DOHH2 (cell line): Measurements from ENCODE around the gene GRK6.

ENCODE experiments used
- H3F3A ChIP-seq: fragments of 200-600 bp; sonication (generic), shearing (Covaris generic); 2 replicates; pipeline ENCODE4 v1.6.0; 2016; ENCODE audit warnings: antibody characterized with exemption, mild to moderate bottlenecking; ENCODE audit not compliant: control insufficient read depth, insufficient read depth
- H3K27ac ChIP-seq: fragments of 200-600 bp; sonication (generic); 2 replicates; pipeline ENCODE4 v1.5.1; 2014; ENCODE audit warnings: low read depth, mild to moderate bottlenecking, low read length, moderate library complexity
- H3K27me3 ChIP-seq: fragments of 200-600 bp; sonication (generic); 2 replicates; pipeline ENCODE4 v1.6.1; 2014; ENCODE audit warnings: mild to moderate bottlenecking, low read length, mixed read lengths; ENCODE audit not compliant: control insufficient read depth
- H3K36me3 ChIP-seq: fragments of 200-600 bp; sonication (generic); 2 replicates; pipeline ENCODE4 v1.6.1; 2014; ENCODE audit warnings: mild to moderate bottlenecking, low read length, moderate library complexity, mixed read lengths; ENCODE audit not compliant: control insufficient read depth
- H3K4me1 ChIP-seq: fragments of 200-600 bp; sonication (generic); 2 replicates; pipeline ENCODE4 v1.6.1; 2014; ENCODE audit warnings: mild to moderate bottlenecking, low read length, mixed read lengths; ENCODE audit not compliant: control insufficient read depth
- H3K4me2 ChIP-seq: fragments of 200-600 bp; sonication (generic); 2 replicates; pipeline ENCODE4 v1.6.0; 2014; ENCODE audit warnings: mild to moderate bottlenecking, low read length, moderate library complexity
- H3K4me3 ChIP-seq: fragments of 200-600 bp; sonication (generic); 2 replicates; pipeline ENCODE4 v1.5.1; 2014; ENCODE audit warnings: mild to moderate bottlenecking, low read length, mixed read lengths
- H3K79me2 ChIP-seq: fragments of 200-600 bp; sonication (generic); 2 replicates; pipeline ENCODE4 v1.6.1; 2014; ENCODE audit warnings: mild to moderate bottlenecking, low read length, mixed read lengths; ENCODE audit not compliant: control insufficient read depth
- H3K9me2 ChIP-seq: fragments of 200-600 bp; sonication (generic); replicated peaks from 2 replicates; pipeline ENCODE4 v1.6.1; 2014; ENCODE audit warnings: mild to moderate bottlenecking, low read length, mixed read lengths; ENCODE audit not compliant: control insufficient read depth
- H3K9me3 ChIP-seq: fragments of 200-600 bp; sonication (generic); 2 replicates; pipeline ENCODE4 v1.6.1; 2014; ENCODE audit warnings: antibody characterized with exemption, low read length, mixed read lengths; ENCODE audit not compliant: control insufficient read depth, insufficient read depth
- H4K20me1 ChIP-seq: fragments of 200-600 bp; sonication (generic); 2 replicates; pipeline ENCODE4 v1.6.0; 2014; ENCODE audit warnings: low read depth, mild to moderate bottlenecking, antibody characterized with exemption, low read length, moderate library complexity; ENCODE audit not compliant: control insufficient read depth, insufficient read depth
- CTCF ChIP-seq: fragments of 200-600 bp; sonication (generic); IDR thresholded peaks from one replicate; pipeline ENCODE4 v1.5.1; 2014; ENCODE audit warnings: antibody characterized with exemption, mild to moderate bottlenecking, low read depth, low read length; ENCODE audit not compliant: poor library complexity, severe bottlenecking
- EZH2phosphoT487 ChIP-seq: fragments of 200-600 bp; sonication (generic); IDR thresholded peaks from 2 replicates; pipeline ENCODE4 v1.6.1; 2017; ENCODE audit warnings: borderline replicate concordance, mild to moderate bottlenecking, antibody characterized with exemption, low read length, moderate library complexity, mixed read lengths

GRK6 gene

GRCh38 chr5:177482359-177482795 lies 55.9 kb downstream of the GRK6 start:
- peaks cover 27% of the 10 kb centered on the region for H3K4me1 ChIP-seq
- H3K27ac ChIP-seq, result no peak overlapping the region
- no peaks in the 10 kb centered on the region for H4K20me1 ChIP-seq
- no peaks in the 10 kb centered on the region for H3K27me3 ChIP-seq
- no peak overlapping the region for H3K4me2 ChIP-seq
- H3K36me3 ChIP-seq, result peaks cover 3% of the 10 kb centered on the region; the same call in 1 of the 2 replicates
- no peak overlapping the region for H3K4me3 ChIP-seq
- no peaks in the 10 kb centered on the region for H3K9me3 ChIP-seq
- H3F3A ChIP-seq, result peaks cover 7% of the 10 kb centered on the region; the same call in 1 of the 2 replicates
- H3K79me2 ChIP-seq, result no peaks in the 10 kb centered on the region
- no peaks in the 10 kb centered on the region for H3K9me2 ChIP-seq
- no peak for TF ChIP-seq CTCF
- no peak for TF ChIP-seq EZH2phosphoT487

- no peak overlapping the region for H3K27ac ChIP-seq
- H3K79me2 ChIP-seq, result no peaks in the 10 kb centered on the region
- no peak for TF ChIP-seq EZH2phosphoT487
- no peak for TF ChIP-seq CTCF
- peaks cover 3% of the 10 kb centered on the region; the same call in 1 of the 2 replicates for H3K36me3 ChIP-seq
- H3K27me3 ChIP-seq, result no peaks in the 10 kb centered on the region
- no peak overlapping the region for H3K4me3 ChIP-seq
- H3K9me2 ChIP-seq, result no peaks in the 10 kb centered on the region
- H3K4me2 ChIP-seq, result no peak overlapping the region
- no peaks in the 10 kb centered on the region for H3K9me3 ChIP-seq
- peaks cover 21% of the 10 kb centered on the region for H3K4me1 ChIP-seq
- H4K20me1 ChIP-seq, result no peaks in the 10 kb centered on the region
- peaks cover 7% of the 10 kb centered on the region; the same call in 1 of the 2 replicates for H3F3A ChIP-seq
These were observed 56.6 kb downstream of the GRK6 start for GRCh38 chr5:177483042-177483441.

- no peaks in the 10 kb centered on the region for H3K9me3 ChIP-seq
- H3K4me2 ChIP-seq, result no peak overlapping the region
- H3K79me2 ChIP-seq, result no peaks in the 10 kb centered on the region
- no peak overlapping the region for H3K27ac ChIP-seq
- H3K4me1 ChIP-seq, result peaks cover 14% of the 10 kb centered on the region
- H4K20me1 ChIP-seq, result no peaks in the 10 kb centered on the region
- H3K9me2 ChIP-seq, result no peaks in the 10 kb centered on the region
- no peak for TF ChIP-seq CTCF
- TF ChIP-seq EZH2phosphoT487, result no peak
- H3K4me3 ChIP-seq, result no peak overlapping the region
- H3K36me3 ChIP-seq, result peaks cover 6% of the 10 kb centered on the region; the same call in 1 of the 2 replicates
- H3K27me3 ChIP-seq, result no peaks in the 10 kb centered on the region
- H3F3A ChIP-seq, result peaks cover 7% of the 10 kb centered on the region; the same call in 1 of the 2 replicates
These were observed 57.8 kb downstream of the GRK6 start for GRCh38 chr5:177483994-177484901.
